GM12878 (cell line): ENCODE data around the gene NLRP9.
"Not testable (repeated sequence)": the region's sequence is repeated elsewhere in the genome, so short reads cannot be mapped to it uniquely, and the experiment has no call there.

Experiments
- ATF3 ChIP-seq: IDR thresholded peaks from 2 replicates; pipeline ENCODE4 v1.6.1; 2011; ENCODE audit warnings: low read depth, mild to moderate bottlenecking, low read length, moderate library complexity, borderline replicate concordance; ENCODE audit errors: extremely low read depth
- CTCF ChIP-seq, 3 experiments: IDR thresholded peaks in 2 of 3; conservative IDR thresholded peaks in 1 of 3; 2 replicates each; pipeline ENCODE4 v1.5.1; 2011; ENCODE audit warnings: low read depth in 3 of 3, low read length in 3 of 3, mild to moderate bottlenecking in 3 of 3, control low read depth in 2 of 3, moderate library complexity in 2 of 3, inconsistent platforms in 1 of 3, mixed read lengths in 1 of 3; ENCODE audit not compliant: control insufficient read depth in 2 of 3, insufficient read depth in 1 of 3; ENCODE audit errors: extremely low read depth in 1 of 3
- ESRRA ChIP-seq: IDR thresholded peaks from 2 replicates; pipeline ENCODE4 v1.6.1; 2012; ENCODE audit warnings: mild to moderate bottlenecking, low read length, improper control_type of control experiment
- MAX ChIP-seq: IDR thresholded peaks from 2 replicates; pipeline ENCODE4 v1.6.1; 2012; ENCODE audit warnings: low read depth, low read length, improper control_type of control experiment
- POLR2A ChIP-seq: IDR thresholded peaks from 2 replicates; pipeline ENCODE4 v1.6.1; 2011; ENCODE audit warnings: low read depth, mild to moderate bottlenecking, low read length
- POLR2AphosphoS5 ChIP-seq: IDR thresholded peaks from 2 replicates; pipeline ENCODE4 v1.6.1; 2011; ENCODE audit warnings: mild to moderate bottlenecking, low read length, inconsistent platforms
- TBL1XR1 ChIP-seq: IDR thresholded peaks from 2 replicates; pipeline ENCODE4 v1.6.1; 2012; ENCODE audit warnings: low read depth, low read length, improper control_type of control experiment

- TF ChIP-seq TBL1XR1; CTCF (IDR thresholded peaks at IDR 0.05 in 2 of 3, conservative IDR thresholded peaks at IDR 0.05 in 1 of 3; ENCODE audit: control insufficient read depth in 2 of 3, extremely low read depth in 1 of 3, insufficient read depth in 1 of 3, low read depth in 3 of 3, low read length in 3 of 3); ATF3; MAX; POLR2A; ESRRA; POLR2AphosphoS5: not testable (repeated sequence)
Observed at GRCh38 chr19:55768818-55769217, 30.6 kb upstream of the NLRP9 start, which contains the start of gene RFPL4AL1.
